ENCODE data around the gene ANKS1B.

DNA sequence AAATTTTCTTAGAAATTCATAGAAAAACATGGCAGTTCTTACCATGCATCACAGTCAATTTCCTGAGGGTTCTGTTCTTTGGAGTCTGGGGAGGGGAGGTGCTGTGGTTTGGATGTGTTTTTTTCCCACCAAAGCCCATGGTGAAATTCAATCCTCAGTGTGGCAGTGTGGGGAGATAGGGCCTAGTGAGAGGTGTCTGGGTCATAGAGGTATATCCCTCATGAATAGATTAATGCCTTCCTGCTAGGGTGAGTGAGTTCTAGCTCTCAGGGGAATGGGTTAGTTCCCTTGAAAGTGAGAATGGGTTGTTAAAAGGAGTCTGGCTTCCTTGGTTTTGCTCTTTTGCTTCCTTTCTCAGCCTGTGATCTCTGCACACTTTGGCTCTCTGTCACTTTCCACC is 1061.9 kb downstream of the ANKS1B start:
- TF ChIP-seq EGR1 (IDR thresholded peaks at IDR 0.05; ENCODE audit: low read depth in 2 of 2) (no peak), YY1 (IDR thresholded peaks at IDR 0.05) (no peak), TAF1 (conservative IDR thresholded peaks at IDR 0.05) (no peak), HNF4G (IDR thresholded peaks at IDR 0.05) (no peak), GABPA (IDR thresholded peaks at IDR 0.05 in 1 of 2, conservative IDR thresholded peaks at IDR 0.05 in 1 of 2) (no peak), RXRA (IDR thresholded peaks at IDR 0.05) (no peak), RAD21 (IDR thresholded peaks at IDR 0.05) (no peak), FOXA1 (IDR thresholded peaks at IDR 0.05) (no peak), JUND (IDR thresholded peaks at IDR 0.05) (no peak)
- TF ChIP-seq, protein P1, sequence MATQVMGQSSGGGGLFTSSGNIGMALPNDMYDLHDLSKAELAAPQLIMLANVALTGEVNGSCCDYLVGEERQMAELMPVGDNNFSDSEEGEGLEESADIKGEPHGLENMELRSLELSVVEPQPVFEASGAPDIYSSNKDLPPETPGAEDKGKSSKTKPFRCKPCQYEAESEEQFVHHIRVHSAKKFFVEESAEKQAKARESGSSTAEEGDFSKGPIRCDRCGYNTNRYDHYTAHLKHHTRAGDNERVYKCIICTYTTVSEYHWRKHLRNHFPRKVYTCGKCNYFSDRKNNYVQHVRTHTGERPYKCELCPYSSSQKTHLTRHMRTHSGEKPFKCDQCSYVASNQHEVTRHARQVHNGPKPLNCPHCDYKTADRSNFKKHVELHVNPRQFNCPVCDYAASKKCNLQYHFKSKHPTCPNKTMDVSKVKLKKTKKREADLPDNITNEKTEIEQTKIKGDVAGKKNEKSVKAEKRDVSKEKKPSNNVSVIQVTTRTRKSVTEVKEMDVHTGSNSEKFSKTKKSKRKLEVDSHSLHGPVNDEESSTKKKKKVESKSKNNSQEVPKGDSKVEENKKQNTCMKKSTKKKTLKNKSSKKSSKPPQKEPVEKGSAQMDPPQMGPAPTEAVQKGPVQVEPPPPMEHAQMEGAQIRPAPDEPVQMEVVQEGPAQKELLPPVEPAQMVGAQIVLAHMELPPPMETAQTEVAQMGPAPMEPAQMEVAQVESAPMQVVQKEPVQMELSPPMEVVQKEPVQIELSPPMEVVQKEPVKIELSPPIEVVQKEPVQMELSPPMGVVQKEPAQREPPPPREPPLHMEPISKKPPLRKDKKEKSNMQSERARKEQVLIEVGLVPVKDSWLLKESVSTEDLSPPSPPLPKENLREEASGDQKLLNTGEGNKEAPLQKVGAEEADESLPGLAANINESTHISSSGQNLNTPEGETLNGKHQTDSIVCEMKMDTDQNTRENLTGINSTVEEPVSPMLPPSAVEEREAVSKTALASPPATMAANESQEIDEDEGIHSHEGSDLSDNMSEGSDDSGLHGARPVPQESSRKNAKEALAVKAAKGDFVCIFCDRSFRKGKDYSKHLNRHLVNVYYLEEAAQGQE (IDR thresholded peaks at IDR 0.05) = no peak
- TF ChIP-seq, protein P2, sequence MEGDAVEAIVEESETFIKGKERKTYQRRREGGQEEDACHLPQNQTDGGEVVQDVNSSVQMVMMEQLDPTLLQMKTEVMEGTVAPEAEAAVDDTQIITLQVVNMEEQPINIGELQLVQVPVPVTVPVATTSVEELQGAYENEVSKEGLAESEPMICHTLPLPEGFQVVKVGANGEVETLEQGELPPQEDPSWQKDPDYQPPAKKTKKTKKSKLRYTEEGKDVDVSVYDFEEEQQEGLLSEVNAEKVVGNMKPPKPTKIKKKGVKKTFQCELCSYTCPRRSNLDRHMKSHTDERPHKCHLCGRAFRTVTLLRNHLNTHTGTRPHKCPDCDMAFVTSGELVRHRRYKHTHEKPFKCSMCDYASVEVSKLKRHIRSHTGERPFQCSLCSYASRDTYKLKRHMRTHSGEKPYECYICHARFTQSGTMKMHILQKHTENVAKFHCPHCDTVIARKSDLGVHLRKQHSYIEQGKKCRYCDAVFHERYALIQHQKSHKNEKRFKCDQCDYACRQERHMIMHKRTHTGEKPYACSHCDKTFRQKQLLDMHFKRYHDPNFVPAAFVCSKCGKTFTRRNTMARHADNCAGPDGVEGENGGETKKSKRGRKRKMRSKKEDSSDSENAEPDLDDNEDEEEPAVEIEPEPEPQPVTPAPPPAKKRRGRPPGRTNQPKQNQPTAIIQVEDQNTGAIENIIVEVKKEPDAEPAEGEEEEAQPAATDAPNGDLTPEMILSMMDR (IDR thresholded peaks at IDR 0.05; ENCODE audit: low read depth, low read length, missing input control) = no peak
- TF ChIP-seq, protein P3, sequence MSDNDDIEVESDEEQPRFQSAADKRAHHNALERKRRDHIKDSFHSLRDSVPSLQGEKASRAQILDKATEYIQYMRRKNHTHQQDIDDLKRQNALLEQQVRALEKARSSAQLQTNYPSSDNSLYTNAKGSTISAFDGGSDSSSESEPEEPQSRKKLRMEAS (IDR thresholded peaks at IDR 0.05) = no peak
